H1 (cell line): Measurements from ENCODE around the gene EFHC1. TPM values are rescaled to one million over a fixed set of nuclear protein-coding genes. Genes with fewer than 3 reads are reported as not detected.

Experiments
- CTCF ChIA-PET: fragments of 300-600 bp; sonication (Branson Sonifier 250); formaldehyde crosslinking; loops from one replicate; lab custom pipeline; 2021; ENCODE audit not compliant: partially characterized antibody; lab: Charles Lee
- POLR2A ChIA-PET: fragments of 300-600 bp; sonication (Branson Sonifier 250); formaldehyde crosslinking; loops from one replicate; lab custom pipeline; 2021; ENCODE audit warnings: inconsistent platforms; ENCODE audit not compliant: partially characterized antibody; lab: Charles Lee
- DNase-seq, 2 experiments: peaks; one replicate each; pipeline versions ENCODE4 v3.0.0 to v3.0.0-alpha.2; 2010 to 2022; ENCODE audit warnings: low spot score in 2 of 2, low read depth in 1 of 2, mixed read lengths in 1 of 2
- FAIRE-seq: peaks from 2 replicates; lab custom pipeline; 2011; peaks lifted over from hg19 to GRCh38; lab: Jason Lieb, UNC
- H2AFZ ChIP-seq: 2 replicates; pipeline ENCODE4 v1.8.1; 2012; ENCODE audit warnings: low read length, inconsistent platforms
- H2AK5ac ChIP-seq: 2 replicates; pipeline ENCODE4 v1.6.1; 2013; ENCODE audit warnings: low read depth, low read length
- H2BK120ac ChIP-seq: replicated peaks from 2 replicates; pipeline ENCODE3; 2013; ENCODE audit warnings: low read depth, low read length, inconsistent platforms
- H2BK12ac ChIP-seq: 2 replicates; pipeline ENCODE4 v1.6.1; 2013; ENCODE audit warnings: low read depth, low read length
- H2BK15ac ChIP-seq: 2 replicates; pipeline ENCODE4 v1.6.1; 2013; ENCODE audit warnings: low read length
- H2BK20ac ChIP-seq: 2 replicates; pipeline ENCODE4 v1.6.1; 2013; ENCODE audit warnings: low read length
- H2BK5ac ChIP-seq: 2 replicates; pipeline ENCODE4 v1.6.1; 2013; ENCODE audit warnings: low read depth, low read length
- H3K14ac ChIP-seq: 2 replicates; pipeline ENCODE4 v1.6.1; 2013; ENCODE audit warnings: inconsistent platforms; ENCODE audit not compliant: insufficient read length
- H3K18ac ChIP-seq: 2 replicates; pipeline ENCODE4 v1.6.1; 2013; ENCODE audit warnings: low read length; ENCODE audit errors: extremely low read depth
- H3K23ac ChIP-seq: 2 replicates; pipeline ENCODE4 v1.6.1; 2013; ENCODE audit warnings: inconsistent platforms; ENCODE audit not compliant: insufficient read length
- H3K23me2 ChIP-seq: 2 replicates; pipeline ENCODE4 v1.6.1; 2013; ENCODE audit warnings: low read depth, low read length
- H3K27ac ChIP-seq: 2 replicates; pipeline ENCODE4 v1.6.1; 2011; ENCODE audit warnings: low read depth, low read length, inconsistent platforms
- H3K27me3 ChIP-seq, 4 experiments: replicated peaks in 1 of 4; 1 replicate in 1 of 4; 2 replicates in 3 of 4; pipeline versions ENCODE4 v1.6.1 to v1.8.1; 2011 to 2013; ENCODE audit warnings: low read length in 3 of 4, mild to moderate bottlenecking in 3 of 4, inconsistent platforms in 2 of 4, mixed read lengths in 2 of 4, moderate library complexity in 1 of 4; ENCODE audit not compliant: control insufficient read depth in 3 of 4, insufficient read depth in 3 of 4; ENCODE audit errors: extremely low read depth in 1 of 4
- H3K36me3 ChIP-seq, 4 experiments: 2 replicates each; pipeline versions ENCODE4 v1.6.1 to v1.8.1; 2011 to 2013; ENCODE audit warnings: mild to moderate bottlenecking in 4 of 4, low read length in 3 of 4, moderate library complexity in 2 of 4, control low read depth in 1 of 4, inconsistent platforms in 1 of 4; ENCODE audit not compliant: insufficient read depth in 4 of 4, control insufficient read depth in 2 of 4
- H3K4ac ChIP-seq: replicated peaks from 2 replicates; pipeline ENCODE3; 2013; ENCODE audit warnings: low read length, low read depth, mixed read lengths, inconsistent platforms; ENCODE audit not compliant: insufficient read length
- H3K4me1 ChIP-seq, 4 experiments: replicated peaks in 1 of 4; 1 replicate in 1 of 4; 2 replicates in 3 of 4; pipeline versions ENCODE4 v1.6.1 to v1.8.1; 2011 to 2013; ENCODE audit warnings: low read length in 3 of 4, inconsistent platforms in 2 of 4, mixed read lengths in 1 of 4; ENCODE audit not compliant: insufficient read depth in 4 of 4, control insufficient read depth in 3 of 4
- H3K4me2 ChIP-seq, 2 experiments: 2 replicates each; pipeline versions ENCODE4 v1.6.1 to v1.8.1; 2011 to 2013; ENCODE audit warnings: low read depth in 2 of 2, low read length in 2 of 2, control low read depth in 1 of 2, inconsistent platforms in 1 of 2, mild to moderate bottlenecking in 1 of 2; ENCODE audit not compliant: insufficient read depth in 1 of 2
- H3K4me3 ChIP-seq, 4 experiments: fragments of 200-600, 300-600 bp in 1 of 4; sonication (generic), shearing (Covaris generic), sonication (Bioruptor Twin) in 1 of 4; 2 replicates each; pipeline versions ENCODE4 v1.5.1 to v1.8.1; 2011 to 2016; ENCODE audit warnings: low read length in 4 of 4, low read depth in 3 of 4, control low read depth in 2 of 4, inconsistent platforms in 2 of 4, mild to moderate bottlenecking in 2 of 4, mixed read lengths in 1 of 4, moderate library complexity in 1 of 4; ENCODE audit not compliant: insufficient read depth in 2 of 4; ENCODE audit errors: extremely low read depth in 1 of 4
- H3K56ac ChIP-seq: replicated peaks from 2 replicates; pipeline ENCODE3; 2013; ENCODE audit warnings: low read depth, mild to moderate bottlenecking, mixed read lengths, low read length, inconsistent platforms; ENCODE audit not compliant: insufficient read length
- H3K79me1 ChIP-seq: 2 replicates; pipeline ENCODE4 v1.6.1; 2013; ENCODE audit warnings: low read depth, low read length, control low read depth
- H3K79me2 ChIP-seq, 2 experiments: 2 replicates each; pipeline versions ENCODE4 v1.6.1 to v1.8.1; 2012 to 2013; ENCODE audit warnings: low read length in 2 of 2, mild to moderate bottlenecking in 2 of 2, inconsistent platforms in 1 of 2; ENCODE audit not compliant: insufficient read depth in 2 of 2, control insufficient read depth in 1 of 2
- H3K9ac ChIP-seq, 4 experiments: replicated peaks in 1 of 4; 1 replicate in 1 of 4; 2 replicates in 3 of 4; pipeline versions ENCODE4 v1.6.1 to v1.8.1; 2011 to 2013; ENCODE audit warnings: low read depth in 3 of 4, low read length in 3 of 4, control low read depth in 2 of 4, mild to moderate bottlenecking in 2 of 4, moderate library complexity in 2 of 4, inconsistent platforms in 1 of 4; ENCODE audit errors: extremely low read depth in 1 of 4
- H3K9me3 ChIP-seq, 2 experiments: 2 replicates each; pipeline versions ENCODE4 v1.6.1 to v1.8.1; 2012 to 2013; ENCODE audit warnings: mild to moderate bottlenecking in 2 of 2, moderate library complexity in 2 of 2, control low read depth in 1 of 2, inconsistent platforms in 1 of 2, low read depth in 1 of 2, low read length in 1 of 2, mixed read lengths in 1 of 2; ENCODE audit not compliant: insufficient read depth in 2 of 2
- H4K20me1 ChIP-seq, 2 experiments: replicated peaks in 1 of 2; 2 replicates each; pipeline versions ENCODE3 to v1.8.1; 2011 to 2013; ENCODE audit warnings: inconsistent platforms in 2 of 2, low read length in 2 of 2, mild to moderate bottlenecking in 1 of 2; ENCODE audit not compliant: insufficient read depth in 2 of 2, control insufficient read depth in 1 of 2
- H4K5ac ChIP-seq: 2 replicates; pipeline ENCODE4 v1.6.1; 2013; ENCODE audit warnings: low read length, low read depth, mixed read lengths, inconsistent platforms; ENCODE audit not compliant: insufficient read length
- H4K8ac ChIP-seq: 2 replicates; pipeline ENCODE4 v1.8.0; 2013; ENCODE audit warnings: mild to moderate bottlenecking, moderate library complexity, low read length, inconsistent platforms; ENCODE audit not compliant: insufficient read depth; ENCODE audit errors: extremely low read depth
- H4K91ac ChIP-seq: replicated peaks from 2 replicates; pipeline ENCODE3; 2013; ENCODE audit warnings: low read length, mixed read lengths, inconsistent platforms; ENCODE audit not compliant: insufficient read length
- ASH2L ChIP-seq: fragments of 200-600, 300-600 bp; sonication (generic); IDR thresholded peaks from one replicate; pipeline ENCODE4 v1.7.1; 2017; ENCODE audit warnings: low read length
- BACH1 ChIP-seq: IDR thresholded peaks from 2 replicates; pipeline ENCODE4 v1.6.1; 2012; ENCODE audit warnings: low read length, improper control_type of control experiment
- BRCA1 ChIP-seq: IDR thresholded peaks from 2 replicates; pipeline ENCODE4 v1.6.1; 2012; ENCODE audit warnings: low read depth, low read length, improper control_type of control experiment
- CEBPB ChIP-seq: IDR thresholded peaks from 2 replicates; pipeline ENCODE4 v1.6.1; 2012; ENCODE audit warnings: low read depth, low read length
- CHD1 ChIP-seq: IDR thresholded peaks from 2 replicates; pipeline ENCODE4 v1.6.1; 2012; ENCODE audit warnings: low read depth, low read length, improper control_type of control experiment
- EZH2 ChIP-seq: fragments of 200-600 bp; sonication (generic); IDR thresholded peaks from 2 replicates; pipeline ENCODE4 v1.7.1; 2012; ENCODE audit warnings: low read depth, mild to moderate bottlenecking, moderate library complexity, low read length, inconsistent platforms; ENCODE audit not compliant: severe bottlenecking
- HDAC6 ChIP-seq: IDR thresholded peaks from one replicate; pipeline ENCODE4 v1.7.1; 2012; ENCODE audit warnings: low read depth, mild to moderate bottlenecking, inconsistent platforms, low read length, moderate library complexity
- JUND ChIP-seq: IDR thresholded peaks from 2 replicates; pipeline ENCODE4 v1.6.1; 2011; ENCODE audit warnings: mild to moderate bottlenecking, improper control_type of control experiment, low read length
- KDM4A ChIP-seq: IDR thresholded peaks from one replicate; pipeline ENCODE4 v1.7.1; 2012; ENCODE audit warnings: low read depth, mild to moderate bottlenecking, moderate library complexity, low read length, inconsistent platforms; ENCODE audit not compliant: severe bottlenecking
- MAFK ChIP-seq: IDR thresholded peaks from 2 replicates; pipeline ENCODE4 v1.6.1; 2012; ENCODE audit warnings: low read depth, mild to moderate bottlenecking, improper control_type of control experiment, low read length
- POLR2AphosphoS5 ChIP-seq: IDR thresholded peaks from 2 replicates; pipeline ENCODE4 v1.6.1; 2011; ENCODE audit warnings: low read depth, low read length
- RXRA ChIP-seq: IDR thresholded peaks from 2 replicates; pipeline ENCODE4 v1.6.1; 2011; ENCODE audit warnings: low read depth, mild to moderate bottlenecking, low read length, moderate library complexity; ENCODE audit not compliant: insufficient read depth
- TAF1 ChIP-seq: IDR thresholded peaks from 2 replicates; pipeline ENCODE4 v1.6.1; 2011; ENCODE audit warnings: mild to moderate bottlenecking, low read depth, low read length
- TCF12 ChIP-seq: IDR thresholded peaks from 2 replicates; pipeline ENCODE4 v1.6.1; 2011; ENCODE audit warnings: low read depth, mild to moderate bottlenecking, low read length
- WGBS, 2 experiments: shearing (Covaris generic) in 1 of 2; methylation state at CpG; one replicate each; pipeline versions ENCODE4 v1.1.6 to v1.1.7; 2013 to 2015; ENCODE audit warnings: low lambda C conversion rate in 2 of 2, mixed read lengths in 2 of 2, inconsistent platforms in 1 of 2, low coverage in 1 of 2, missing lambda C conversion rate in 1 of 2; ENCODE audit not compliant: insufficient replicate concordance in 2 of 2, insufficient coverage in 1 of 2, insufficient read length in 1 of 2; ENCODE audit errors: extremely low coverage in 1 of 2, missing lambda C conversion rate in 1 of 2; 5-methylcytosine and 5-hydroxymethylcytosine counted together
- polyA plus RNA-seq, 7 experiments: library from polyadenylated mRNA; depleted of rRNA in 3 of 7; stranded (reverse) in 5 of 7; unstranded in 2 of 7; fragments of >200 nt in 5 of 7; fragments of 200-250 nt in 2 of 7; gene quantifications; 1 replicate in 5 of 7; 2 replicates in 1 of 7; 4 replicates in 1 of 7; pipeline versions ENCODE4 v1.2.1 to v1.2.3, GENCODE V29; 2011 to 2013; ENCODE audit warnings: missing spikeins in 2 of 7, mixed read lengths in 2 of 7
- total RNA-seq: library from RNA; stranded (reverse); fragmentation: NEBNext Ultra II Directional; extraction: Animal tissue kit (Norgen Biotek cat#: 25700); gene quantifications from 2 replicates; pipeline ENCODE4 v1.2.1, GENCODE V29; 2021
- TF ChIP-seq, protein P1 (sequence below): IDR thresholded peaks from 2 replicates; pipeline ENCODE4 v1.6.1; 2011; ENCODE audit warnings: low read length, improper control_type of control experiment

EFHC1 gene
- total and polyA plus RNA-seq, 2 of the 8 experiments (the other 6 are each of a cell fraction or from before 2014, with no cell fraction given), result 10.5 to 16.4 TPM

DNA sequence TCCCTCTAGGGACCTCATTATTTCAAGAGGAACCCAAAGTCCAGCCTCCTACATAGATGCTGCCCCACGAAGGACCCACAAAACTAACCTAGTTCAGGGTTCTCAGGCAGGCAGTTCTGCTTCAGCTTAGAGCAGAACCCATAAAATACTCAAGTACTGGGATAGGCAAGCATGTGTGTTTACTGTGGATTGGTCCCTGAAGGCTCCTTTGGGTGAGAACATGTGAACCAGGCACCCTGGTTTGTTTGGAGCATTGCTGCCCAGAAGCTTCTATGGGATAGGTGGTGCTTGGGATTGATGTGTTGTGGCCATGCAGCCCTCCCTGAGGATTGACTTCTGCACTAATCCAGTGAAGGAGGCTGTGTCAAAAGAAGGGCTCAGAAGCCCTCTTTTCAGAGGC, 14.9 kb upstream of the EFHC1 start:
- no peak overlapping the region for H3K14ac ChIP-seq
- no peak overlapping the region for H3K4ac ChIP-seq
- no peak overlapping the region for H3K4me2 ChIP-seq
- no peak for FAIRE-seq
- CTCF ChIA-PET, result interaction anchor here (0.9 to 11.2 kb wide), 11 partner anchors 11 to 319 kb away, joined by 3 to 175 read pairs (median 5); partner anchors contain the start of gene MCM3
- no peaks in the 10 kb centered on the region for H3K23me2 ChIP-seq
- WGBS, 2 experiments, result 95% methylated on average over 1 of the region's 1 CpG; no CpG with 5 or more reads in 1 of the 2 experiments
- H3K56ac ChIP-seq, result no peak overlapping the region
- POLR2A ChIA-PET, result interaction anchor here (9.5 kb wide), 1 partner anchor 121 kb away, joined by 75 read pairs; the partner anchor contains the start of gene MCM3
- no peak overlapping the region for H4K5ac ChIP-seq
- no peak overlapping the region for H3K9ac ChIP-seq
- no peak for DNase-seq
- H3K79me1 ChIP-seq, result no peaks in the 10 kb centered on the region
- no peak overlapping the region for H2AK5ac ChIP-seq
- no peaks in the 10 kb centered on the region for H3K9me3 ChIP-seq
- no peak overlapping the region for H2BK20ac ChIP-seq
- H4K8ac ChIP-seq, result no peak overlapping the region
- H2BK15ac ChIP-seq, result no peak overlapping the region
- no peak overlapping the region for H2BK120ac ChIP-seq
- no peak overlapping the region for H2BK5ac ChIP-seq
- no peaks in the 10 kb centered on the region for H3K27me3 ChIP-seq
- H3K27ac ChIP-seq, result no peak overlapping the region
- H3K23ac ChIP-seq, result no peak overlapping the region
- H3K18ac ChIP-seq, result no peak overlapping the region
- peaks cover 0 to 6% (median 0%) of the 10 kb centered on the region in 4 experiments; a peak in 2 of 8 replicates for H3K36me3 ChIP-seq
- H2AFZ ChIP-seq, result no peak overlapping the region
- peaks cover 0 to 2% (median under 1%) of the 10 kb centered on the region in 4 experiments; a peak in 3 of 7 replicates for H3K4me1 ChIP-seq
- no peak overlapping the region for H3K4me3 ChIP-seq
- H3K79me2 ChIP-seq, result no peaks in the 10 kb centered on the region
- no peaks in the 10 kb centered on the region for H4K20me1 ChIP-seq
- H2BK12ac ChIP-seq, result no peak overlapping the region
- H4K91ac ChIP-seq, result no peak overlapping the region
- TF ChIP-seq CHD1 (no peak), TAF1 (no peak), KDM4A (no peak), RXRA (no peak), CEBPB (no peak), EZH2 (no peak), BACH1 (no peak), POLR2AphosphoS5 (no peak), BRCA1 (no peak), MAFK (no peak), TCF12 (no peak), HDAC6 (no peak), ASH2L (no peak), JUND (no peak)
- TF ChIP-seq, protein P1, sequence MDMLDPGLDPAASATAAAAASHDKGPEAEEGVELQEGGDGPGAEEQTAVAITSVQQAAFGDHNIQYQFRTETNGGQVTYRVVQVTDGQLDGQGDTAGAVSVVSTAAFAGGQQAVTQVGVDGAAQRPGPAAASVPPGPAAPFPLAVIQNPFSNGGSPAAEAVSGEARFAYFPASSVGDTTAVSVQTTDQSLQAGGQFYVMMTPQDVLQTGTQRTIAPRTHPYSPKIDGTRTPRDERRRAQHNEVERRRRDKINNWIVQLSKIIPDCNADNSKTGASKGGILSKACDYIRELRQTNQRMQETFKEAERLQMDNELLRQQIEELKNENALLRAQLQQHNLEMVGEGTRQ, result no peak
